Esophagus muscularis mucosa (tissue), 4 donors: ENCODE measurements around the gene RSRC1. TPM values are rescaled to one million over a fixed set of nuclear protein-coding genes. Genes with fewer than 3 reads are reported as not detected.

ENCODE experiments used
- DNase-seq: peaks from one replicate; pipeline ENCODE4 v3.0.0-alpha.2; 2017; ENCODE audit errors: extremely low spot score
- H3K27ac ChIP-seq, 4 donors: fragments of 200-600 bp; sonication (generic); replicated peaks in 1 of 4; 1 replicate in 3 of 4; 2 replicates in 1 of 4; pipeline ENCODE4 v1.5.1; 2016 to 2019; ENCODE audit warnings: mild to moderate bottlenecking in 1 of 4
- H3K27me3 ChIP-seq, 4 donors: fragments of 200-600 bp; sonication (generic); one replicate each; pipeline versions ENCODE4 v1.5.1 to v1.6.0; 2016 to 2019
- H3K36me3 ChIP-seq, 4 donors: fragments of 200-600 bp; sonication (generic); one replicate each; pipeline ENCODE4 v1.5.1; 2016 to 2019
- H3K4me1 ChIP-seq, 4 donors: fragments of 200-600 bp; sonication (generic); one replicate each; pipeline ENCODE4 v1.5.1; 2016 to 2019
- H3K4me3 ChIP-seq, 4 donors: fragments of 200-600 bp; sonication (generic); 1 replicate in 2 of 4; 2 replicates in 2 of 4; pipeline ENCODE4 v1.5.1; 2016 to 2019; ENCODE audit warnings: mild to moderate bottlenecking in 4 of 4, moderate library complexity in 1 of 4
- H3K9me3 ChIP-seq, 4 donors: fragments of 200-600 bp; sonication (generic); 1 replicate in 3 of 4; 2 replicates in 1 of 4; pipeline ENCODE4 v1.5.1; 2016 to 2019
- EP300 ChIP-seq: sonication (generic); formaldehyde crosslinking; IDR thresholded peaks from one replicate; pipeline ENCODE4 v1.6.1; 2017; ENCODE audit warnings: antibody characterized with exemption
- POLR2A ChIP-seq: fragments of 450-650 bp; IDR thresholded peaks from one replicate; pipeline ENCODE4 v1.6.1; 2017; ENCODE audit warnings: antibody characterized with exemption, moderate library complexity, mild to moderate bottlenecking, low read depth
- POLR2AphosphoS5 ChIP-seq, 2 donors: sonication (generic); formaldehyde crosslinking; IDR thresholded peaks; one replicate each; pipeline ENCODE4 v1.6.1; 2017; ENCODE audit warnings: antibody characterized with exemption in 2 of 2
- WGBS: methylation state at CpG from one replicate; pipeline ENCODE4 v1.1.5; 2018; 5-methylcytosine and 5-hydroxymethylcytosine counted together
- intact Hi-C: fragments of 100-400 bp; cut with DNase I; formaldehyde crosslinking; loops from one replicate; pipeline ENCODE4 v1.15.1; 2023
- total RNA-seq, 4 donors: library from RNA; depleted of rRNA; stranded (reverse); fragments of >200 nt; gene quantifications; one replicate each; pipeline versions ENCODE4 v1.1.0 to v1.2.1, GENCODE V29; 2016
- TF ChIP-seq, protein P1 (sequence below), 3 experiments: fragments of 200-600 bp in 2 of 3; fragments of 450-650 bp in 1 of 3; sonication (generic) in 2 of 3; IDR thresholded peaks; one replicate each; pipeline ENCODE4 v1.5.1; 2017 to 2019; ENCODE audit warnings: antibody characterized with exemption in 3 of 3, mild to moderate bottlenecking in 2 of 3, moderate library complexity in 1 of 3

Gene RSRC1
- total RNA-seq, 4 donors from 2014 or later = 33.1 to 57.3 (median 40.6) TPM

- no peak overlapping the region for H3K27ac ChIP-seq
- 91% methylated on average over 4 of the region's 4 CpGs for WGBS
- intact Hi-C loops = no loop called here
- H3K9me3 ChIP-seq = no peaks in the 10 kb centered on the region
- no peak overlapping the region for H3K4me3 ChIP-seq
- H3K36me3 ChIP-seq = no peaks in the 10 kb centered on the region
- no peak for DNase-seq
- TF ChIP-seq, protein P1, sequence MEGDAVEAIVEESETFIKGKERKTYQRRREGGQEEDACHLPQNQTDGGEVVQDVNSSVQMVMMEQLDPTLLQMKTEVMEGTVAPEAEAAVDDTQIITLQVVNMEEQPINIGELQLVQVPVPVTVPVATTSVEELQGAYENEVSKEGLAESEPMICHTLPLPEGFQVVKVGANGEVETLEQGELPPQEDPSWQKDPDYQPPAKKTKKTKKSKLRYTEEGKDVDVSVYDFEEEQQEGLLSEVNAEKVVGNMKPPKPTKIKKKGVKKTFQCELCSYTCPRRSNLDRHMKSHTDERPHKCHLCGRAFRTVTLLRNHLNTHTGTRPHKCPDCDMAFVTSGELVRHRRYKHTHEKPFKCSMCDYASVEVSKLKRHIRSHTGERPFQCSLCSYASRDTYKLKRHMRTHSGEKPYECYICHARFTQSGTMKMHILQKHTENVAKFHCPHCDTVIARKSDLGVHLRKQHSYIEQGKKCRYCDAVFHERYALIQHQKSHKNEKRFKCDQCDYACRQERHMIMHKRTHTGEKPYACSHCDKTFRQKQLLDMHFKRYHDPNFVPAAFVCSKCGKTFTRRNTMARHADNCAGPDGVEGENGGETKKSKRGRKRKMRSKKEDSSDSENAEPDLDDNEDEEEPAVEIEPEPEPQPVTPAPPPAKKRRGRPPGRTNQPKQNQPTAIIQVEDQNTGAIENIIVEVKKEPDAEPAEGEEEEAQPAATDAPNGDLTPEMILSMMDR (IDR thresholded peaks at IDR 0.05) = no peak
- no peak for TF ChIP-seq EP300
- TF ChIP-seq POLR2AphosphoS5 (IDR thresholded peaks at IDR 0.05) = no peak
- TF ChIP-seq POLR2A = no peak
- H3K4me1 ChIP-seq = no peaks in the 10 kb centered on the region
- peaks cover 0 to 4% (median 0%) of the 10 kb centered on the region in 4 donors for H3K27me3 ChIP-seq
Observed at GRCh38 chr3:158559504-158559903, 449.6 kb downstream of the RSRC1 start.

GRCh38 chr3:158560979-158561378, 451.1 kb downstream of the RSRC1 start:
- Histone ChIP-seq H3K4me1 (no peaks in the 10 kb centered on the region), H3K4me3 (no peak overlapping the region), H3K9me3 (no peaks in the 10 kb centered on the region), H3K27me3 (peaks cover 0 to 4% (median 0%) of the 10 kb centered on the region in 4 donors), H3K27ac (no peak overlapping the region), H3K36me3 (no peaks in the 10 kb centered on the region)
- intact Hi-C loops = no loop called here
- DNase-seq = no peak
- WGBS = 100% methylated on average over 1 of the region's 1 CpG
- TF ChIP-seq POLR2AphosphoS5 (IDR thresholded peaks at IDR 0.05) (no peak), EP300 (no peak), POLR2A (no peak)
- TF ChIP-seq, protein P1 (IDR thresholded peaks at IDR 0.05) = no peak

DNA sequence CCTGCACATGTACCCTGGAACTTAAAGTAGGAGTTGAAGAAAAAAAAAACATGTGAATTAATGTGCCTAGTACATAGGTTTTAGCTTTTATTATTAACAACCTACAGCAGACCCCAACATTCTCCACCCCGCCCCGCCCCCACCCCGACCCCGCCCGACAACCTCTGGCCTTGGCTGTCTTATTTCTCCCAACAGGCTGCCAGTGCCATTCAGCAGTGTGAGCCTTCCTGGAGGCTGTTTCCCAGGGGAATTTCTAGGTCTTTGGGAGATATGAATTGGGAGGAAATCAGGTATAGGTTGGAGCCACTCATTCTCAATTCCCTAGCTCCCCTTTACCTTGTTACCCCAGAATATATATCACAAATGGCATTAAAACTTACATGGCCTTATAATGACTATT, 452.8 kb downstream of the RSRC1 start:
- Histone ChIP-seq H3K27me3 (peaks cover 0 to 4% (median 0%) of the 10 kb centered on the region in 4 donors), H3K4me3 (no peak overlapping the region), H3K9me3 (no peaks in the 10 kb centered on the region), H3K27ac (no peak overlapping the region), H3K4me1 (no peaks in the 10 kb centered on the region), H3K36me3 (no peaks in the 10 kb centered on the region)
- no peak for DNase-seq
- TF ChIP-seq EP300 (no peak), POLR2A (no peak), POLR2AphosphoS5 (IDR thresholded peaks at IDR 0.05) (no peak)
- TF ChIP-seq, protein P1 (IDR thresholded peaks at IDR 0.05) = no peak
- intact Hi-C loops = no loop called here
- 88% methylated on average over 5 of the region's 5 CpGs for WGBS

DNA sequence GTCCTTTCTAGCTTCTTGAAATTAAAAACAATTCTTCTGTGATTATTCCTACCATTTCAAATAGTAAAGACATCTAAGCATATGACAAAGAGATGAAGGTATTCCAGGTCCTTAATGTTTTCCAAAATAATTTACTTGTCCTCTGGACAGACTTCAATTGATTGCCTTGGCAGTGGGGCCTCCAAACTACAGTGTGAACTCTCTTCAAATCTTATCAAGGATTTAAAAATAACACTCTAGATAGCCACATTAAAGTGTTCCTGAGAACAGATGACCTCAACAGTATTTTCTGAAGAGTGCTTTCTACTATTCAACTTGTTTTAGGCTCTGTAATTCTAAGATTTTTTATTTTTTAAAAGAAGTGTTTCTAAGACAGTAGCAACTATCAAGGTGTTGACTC, 453.2 kb downstream of the RSRC1 start:
- H3K36me3 ChIP-seq = no peaks in the 10 kb centered on the region
- TF ChIP-seq POLR2A = no peak
- no peak for TF ChIP-seq EP300
- TF ChIP-seq, protein P1 (IDR thresholded peaks at IDR 0.05) = no peak
- no peaks in the 10 kb centered on the region for H3K9me3 ChIP-seq
- DNase-seq = no peak
- no peak overlapping the region for H3K4me3 ChIP-seq
- no peaks in the 10 kb centered on the region for H3K4me1 ChIP-seq
- intact Hi-C loops = no loop called here
- H3K27me3 ChIP-seq = peaks cover 0 to 4% (median 0%) of the 10 kb centered on the region in 4 donors
- H3K27ac ChIP-seq = no peak overlapping the region

- Histone ChIP-seq H3K27ac (no peak overlapping the region), H3K4me3 (no peak overlapping the region), H3K9me3 (no peaks in the 10 kb centered on the region), H3K4me1 (peaks cover 0 to 8% (median 2%) of the 10 kb centered on the region in 4 donors), H3K27me3 (no peaks in the 10 kb centered on the region), H3K36me3 (no peaks in the 10 kb centered on the region)
- WGBS = 95% methylated on average over 6 of the region's 6 CpGs
- intact Hi-C loops = no loop called here
- no peak for DNase-seq
- no peak for TF ChIP-seq EP300
- TF ChIP-seq, protein P1 (IDR thresholded peaks at IDR 0.05) = no peak
Observed at GRCh38 chr3:158565076-158565475, 455.2 kb downstream of the RSRC1 start.
